Measurements from ENCODE around the gene DGAT2.

DGAT2 gene

GRCh38 chr11:75781296-75781695, 12.7 kb downstream of the DGAT2 start:
- no peak for DNase-seq (ENCODE audit: low spot score)

GRCh38 chr11:75781831-75782230, 13.3 kb downstream of the DGAT2 start:
- no peak for DNase-seq (ENCODE audit: low spot score)

DNA sequence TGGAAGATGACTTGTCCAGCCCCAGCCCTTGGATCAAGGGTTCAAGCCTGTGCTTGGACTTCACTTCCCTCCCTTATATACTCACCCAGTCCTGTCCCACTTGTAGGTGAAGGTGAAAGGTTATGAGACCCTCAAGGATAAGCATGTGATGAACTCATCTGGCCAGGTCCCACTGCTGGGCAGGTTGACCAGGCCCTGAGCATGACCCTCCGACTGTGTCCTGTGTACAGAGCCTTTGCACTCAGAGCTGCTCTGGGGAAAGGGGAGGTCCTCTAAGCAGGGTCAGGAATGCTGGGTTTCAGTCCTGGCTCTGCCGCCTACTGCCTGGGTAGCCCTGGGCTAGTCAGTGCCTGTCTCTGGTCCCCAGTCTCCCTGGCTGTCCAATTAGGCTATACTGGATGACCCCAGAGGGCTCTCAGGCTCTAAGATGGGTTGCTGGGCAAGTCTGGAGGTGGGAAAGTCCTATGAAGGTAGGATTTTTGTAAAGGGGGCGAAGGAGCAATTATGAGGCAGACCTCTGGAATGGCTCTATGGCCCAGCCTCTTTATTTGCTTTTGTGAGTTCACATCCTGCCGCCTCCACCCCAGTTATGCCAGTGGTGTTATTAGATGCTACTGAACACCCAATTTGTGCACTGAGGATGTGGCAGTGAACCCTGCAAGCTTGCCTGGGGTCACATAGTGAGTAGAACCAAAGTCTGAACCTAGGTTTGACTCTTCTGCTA, 14.1 kb downstream of the DGAT2 start:
- DNase-seq (ENCODE audit: low spot score), result no peak

DNA sequence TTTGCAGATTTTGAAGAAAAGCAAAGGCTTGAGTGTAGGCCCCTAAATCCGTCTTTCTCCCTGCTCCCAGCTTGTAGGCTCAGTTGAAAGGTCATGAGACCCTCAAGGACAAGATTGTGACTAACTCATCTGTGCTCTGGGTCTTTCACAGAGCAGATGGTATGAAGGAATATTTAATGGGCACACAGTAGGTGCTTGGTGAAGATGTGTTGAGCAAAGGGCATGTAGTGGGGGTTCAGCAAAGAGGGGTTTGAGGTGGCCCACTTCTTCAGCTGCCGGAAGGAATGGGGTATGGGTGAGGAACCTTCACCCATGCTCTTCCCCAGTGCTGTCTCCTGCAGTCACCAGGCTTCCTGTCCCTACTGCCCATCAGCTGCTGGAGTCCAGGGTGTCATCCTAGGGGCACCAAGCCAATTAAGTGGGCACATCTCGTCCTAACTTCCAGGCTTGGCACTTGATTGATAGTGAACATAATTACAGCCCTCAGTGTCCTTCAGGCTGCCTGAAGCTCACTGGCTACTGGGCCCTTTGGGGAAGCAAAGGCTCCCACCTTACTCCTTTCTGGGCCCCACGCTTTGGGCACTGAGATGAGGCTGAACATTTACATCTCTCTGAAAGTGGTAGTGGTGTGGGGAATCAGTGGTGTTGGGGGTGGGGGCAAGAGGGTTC, 15.0 kb downstream of the DGAT2 start:
- DNase-seq (ENCODE audit: low spot score), result no peak

DNA sequence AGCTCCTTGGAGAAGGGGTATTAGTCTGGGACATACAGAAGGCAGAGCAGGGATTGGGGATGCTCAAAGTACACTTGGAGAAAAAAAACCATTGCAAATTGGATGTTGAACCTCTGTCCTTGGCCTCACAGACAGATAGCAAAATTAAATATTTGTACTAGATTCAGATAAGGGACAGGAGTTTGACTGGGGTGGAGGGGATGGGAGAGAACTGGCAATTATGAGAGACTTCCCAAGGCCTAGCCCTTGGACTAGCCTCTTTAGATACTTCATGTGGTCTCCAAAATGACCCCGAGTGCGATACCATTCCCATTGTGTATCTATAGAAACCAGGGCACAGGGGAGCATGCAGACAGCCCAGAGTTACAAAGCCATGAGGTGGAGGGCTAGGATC, 15.5 kb downstream of the DGAT2 start:
- no peak for DNase-seq (ENCODE audit: low spot score)

DNA sequence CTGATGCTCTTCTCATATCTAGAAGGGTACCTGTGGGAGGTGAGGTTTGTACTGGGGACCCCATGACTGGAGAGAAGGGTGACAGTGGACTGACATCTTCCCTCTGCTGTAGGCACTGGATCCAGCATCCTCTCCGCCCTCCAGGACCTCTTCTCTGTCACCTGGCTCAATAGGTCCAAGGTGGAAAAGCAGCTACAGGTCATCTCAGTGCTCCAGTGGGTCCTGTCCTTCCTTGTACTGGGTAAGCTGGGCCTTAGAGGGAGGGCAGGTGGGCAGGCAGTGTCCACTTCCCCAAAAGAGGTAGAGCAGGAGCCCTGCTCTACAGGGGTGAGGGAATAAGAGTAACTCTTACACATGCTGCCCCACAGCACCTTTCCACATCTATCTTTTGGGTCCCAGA, 15.9 kb downstream of the DGAT2 start:
- no peak for DNase-seq (ENCODE audit: low spot score)

DNA sequence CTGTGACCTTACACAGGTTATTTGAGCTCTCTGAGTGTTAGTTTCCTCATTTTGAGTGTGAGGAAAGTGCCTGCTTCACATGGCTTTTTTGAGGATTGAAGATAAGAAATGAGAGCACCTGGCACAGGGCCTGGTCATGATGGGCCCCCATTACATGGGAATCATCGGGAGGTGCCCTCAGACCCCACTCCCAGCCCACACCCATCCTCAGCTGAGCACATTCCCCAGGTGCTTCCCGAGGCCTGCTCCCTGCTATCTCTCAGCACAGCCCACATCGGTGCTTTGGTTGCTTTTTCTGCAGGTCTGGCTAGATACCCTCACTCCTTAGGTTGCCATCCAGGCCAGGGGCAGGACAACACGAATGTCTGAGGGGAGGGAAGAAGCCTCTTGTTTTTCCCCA, 16.6 kb downstream of the DGAT2 start:
- DNase-seq (ENCODE audit: low spot score), result no peak

DNA sequence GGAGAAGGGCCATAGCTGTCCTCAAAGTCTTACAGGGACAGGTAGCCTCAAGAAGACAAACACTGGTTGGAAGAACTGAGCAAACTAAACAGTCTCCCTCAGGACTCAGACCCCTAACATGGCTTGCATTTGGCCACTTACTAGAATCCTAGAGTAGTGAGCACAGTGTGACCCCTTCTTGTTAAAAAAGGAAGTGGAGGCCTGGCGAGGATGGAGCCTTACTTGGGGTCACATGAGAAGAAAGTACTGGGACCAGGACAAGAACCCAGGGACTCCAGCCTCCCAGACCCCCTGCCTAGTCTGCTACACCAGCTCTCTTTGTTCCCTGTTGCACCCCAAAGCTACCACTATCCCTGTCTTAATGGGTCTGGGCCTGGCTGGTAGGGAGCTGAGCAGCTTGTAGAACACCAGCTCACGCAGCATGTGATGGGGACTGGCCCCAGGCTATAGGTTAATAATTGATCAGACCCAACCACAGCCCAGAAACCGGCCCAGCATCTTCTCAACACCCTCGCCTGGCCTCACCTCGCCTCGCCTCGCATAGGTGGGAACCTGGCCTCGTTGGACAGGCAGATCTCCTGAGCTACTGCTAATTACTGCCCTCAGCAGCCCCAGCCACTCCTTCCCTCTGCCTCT, 17.6 kb downstream of the DGAT2 start:
- no peak for DNase-seq (ENCODE audit: low spot score)

DNA sequence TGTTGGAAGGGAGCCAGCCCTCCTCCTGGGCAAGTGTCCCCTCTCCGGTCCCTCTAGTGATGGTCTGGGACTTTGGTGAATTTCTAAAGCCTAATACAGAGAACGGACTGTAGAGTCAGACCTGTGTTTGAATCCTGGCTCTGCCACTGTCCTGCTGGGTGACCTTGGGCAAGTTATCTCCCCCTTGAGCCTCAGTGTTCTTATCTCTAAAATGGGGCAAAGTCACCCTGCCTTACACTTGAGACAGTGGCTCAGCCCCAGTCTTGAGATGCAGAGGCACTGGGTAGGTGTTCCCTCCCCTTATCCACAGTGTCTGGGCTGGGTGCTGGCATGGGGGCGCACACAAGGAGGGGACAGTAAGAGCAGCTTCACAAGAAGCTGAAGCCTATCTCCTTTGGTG, 20.9 kb downstream of the DGAT2 start:
- no peak for DNase-seq (ENCODE audit: low spot score)

- DNase-seq (ENCODE audit: low spot score), result no peak
Measured at GRCh38 chr11:75790986-75791385, 22.4 kb downstream of the DGAT2 start.

DNA sequence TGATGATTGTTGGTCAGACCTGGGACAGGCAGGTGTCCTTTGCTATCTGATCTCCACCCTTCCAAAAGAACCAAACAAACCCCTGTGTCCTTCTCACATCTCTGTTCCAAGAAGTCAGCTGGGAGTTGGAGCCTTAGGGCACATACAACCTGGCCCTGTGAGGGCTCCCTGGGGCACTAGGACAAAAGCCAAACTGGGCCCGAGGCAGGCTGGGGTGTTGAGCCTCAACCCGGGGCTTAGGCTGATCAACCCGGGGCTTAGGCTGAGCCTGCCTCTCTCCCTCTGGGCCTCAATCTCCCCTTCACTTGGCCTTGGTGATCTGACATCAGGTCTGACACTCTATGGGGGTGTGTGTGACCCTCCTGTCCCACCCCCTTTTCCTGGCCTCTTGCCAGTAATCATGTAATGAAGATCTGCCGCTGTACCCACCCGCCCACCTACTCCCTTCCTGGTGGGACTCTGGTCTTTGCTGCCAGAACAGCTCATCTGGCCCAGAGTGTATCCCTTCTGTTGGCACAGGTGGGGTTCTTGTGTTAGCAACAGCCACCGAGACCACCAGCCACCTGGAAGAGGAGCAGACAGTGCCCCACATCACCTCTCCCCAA, 23.7 kb downstream of the DGAT2 start:
- DNase-seq (ENCODE audit: low spot score), result no peak

DNA sequence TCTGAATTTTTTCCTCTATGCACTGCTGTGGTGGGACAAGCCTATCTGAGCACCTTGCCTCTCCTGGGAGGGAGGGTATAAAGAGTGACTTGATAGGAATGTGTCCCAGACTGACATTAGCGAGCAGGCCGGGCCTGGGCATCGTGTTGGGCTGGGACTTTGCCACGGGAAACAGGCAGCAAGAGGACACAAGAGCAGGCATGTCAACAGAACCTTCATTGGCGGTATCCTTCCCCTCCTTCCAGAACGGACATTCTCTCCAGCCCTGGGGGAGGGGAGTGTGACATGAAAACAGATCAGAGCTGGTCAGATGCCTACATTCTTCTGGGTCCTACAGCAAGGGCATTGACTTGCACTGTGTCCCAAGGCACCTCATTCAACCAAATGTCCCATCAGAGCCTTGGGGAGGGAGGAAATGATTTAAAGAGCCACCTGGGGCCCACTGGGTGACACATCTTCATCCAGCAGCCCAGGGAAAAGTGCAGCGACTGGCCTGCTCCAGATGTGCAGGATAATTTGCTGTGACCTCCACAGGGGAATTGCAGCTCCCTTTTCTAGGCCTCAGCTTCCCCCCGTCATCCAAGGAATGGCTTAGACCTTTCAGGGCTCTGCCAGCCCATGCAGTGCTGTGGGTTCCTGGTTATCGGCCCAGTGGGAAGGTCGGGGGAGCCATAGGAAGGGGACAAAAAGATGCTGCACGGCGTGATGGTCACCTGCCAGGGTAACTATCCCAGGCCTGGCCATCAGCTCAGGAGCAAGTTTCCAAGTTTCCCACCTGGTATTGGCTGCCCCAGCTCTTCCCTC, 24.6 kb downstream of the DGAT2 start:
- no peak for DNase-seq (ENCODE audit: low spot score)

DNA sequence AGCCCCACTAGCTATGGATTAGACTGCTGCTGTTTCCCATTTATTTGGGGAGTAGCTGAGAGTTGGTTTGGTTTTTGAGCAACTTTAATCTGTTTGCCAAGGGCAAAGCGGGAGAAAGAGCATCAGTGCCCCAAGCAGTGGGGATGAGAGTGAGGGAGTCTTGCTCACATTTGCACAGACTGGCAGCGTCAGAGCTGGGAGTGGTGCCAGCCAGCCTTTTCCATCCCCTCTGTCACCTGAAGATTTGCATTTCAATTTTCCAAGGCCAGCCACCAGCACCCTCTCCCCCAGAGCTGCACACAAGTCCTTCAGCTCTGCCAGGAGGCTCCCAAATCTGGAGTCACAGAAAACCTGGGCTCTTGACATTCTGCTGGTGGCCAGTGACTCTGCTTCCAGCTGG, 25.4 kb downstream of the DGAT2 start:
- no peak for DNase-seq (ENCODE audit: low spot score)

- no peak for DNase-seq (ENCODE audit: low spot score)
Measured at GRCh38 chr11:75795276-75796090, 26.9 kb downstream of the DGAT2 start.

DNA sequence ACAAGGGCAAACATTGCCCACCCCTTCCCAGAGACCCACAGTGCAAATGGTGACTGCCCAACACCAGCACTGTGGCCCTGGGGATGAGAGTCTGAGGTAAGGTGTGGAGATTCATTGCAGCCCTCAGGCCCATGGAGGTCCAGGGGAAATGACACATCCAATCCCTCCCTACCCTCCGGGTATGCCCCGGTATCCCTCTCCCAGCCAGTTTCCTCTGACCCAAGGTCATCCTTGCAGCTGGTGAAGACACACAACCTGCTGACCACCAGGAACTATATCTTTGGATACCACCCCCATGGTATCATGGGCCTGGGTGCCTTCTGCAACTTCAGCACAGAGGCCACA, 27.5 kb downstream of the DGAT2 start:
- no peak for DNase-seq (ENCODE audit: low spot score)

- DNase-seq (ENCODE audit: low spot score), result no peak
Measured at GRCh38 chr11:75797116-75797515, 28.5 kb downstream of the DGAT2 start.

- no peak for DNase-seq (ENCODE audit: low spot score)
Measured at GRCh38 chr11:75797792-75798191, 29.2 kb downstream of the DGAT2 start.

- no peak for DNase-seq (ENCODE audit: low spot score)
Measured at GRCh38 chr11:75800136-75800675, 31.6 kb downstream of the DGAT2 start.

- no peak for DNase-seq (ENCODE audit: low spot score)
Measured at GRCh38 chr11:75800728-75801361, 32.3 kb downstream of the DGAT2 start.

DNA sequence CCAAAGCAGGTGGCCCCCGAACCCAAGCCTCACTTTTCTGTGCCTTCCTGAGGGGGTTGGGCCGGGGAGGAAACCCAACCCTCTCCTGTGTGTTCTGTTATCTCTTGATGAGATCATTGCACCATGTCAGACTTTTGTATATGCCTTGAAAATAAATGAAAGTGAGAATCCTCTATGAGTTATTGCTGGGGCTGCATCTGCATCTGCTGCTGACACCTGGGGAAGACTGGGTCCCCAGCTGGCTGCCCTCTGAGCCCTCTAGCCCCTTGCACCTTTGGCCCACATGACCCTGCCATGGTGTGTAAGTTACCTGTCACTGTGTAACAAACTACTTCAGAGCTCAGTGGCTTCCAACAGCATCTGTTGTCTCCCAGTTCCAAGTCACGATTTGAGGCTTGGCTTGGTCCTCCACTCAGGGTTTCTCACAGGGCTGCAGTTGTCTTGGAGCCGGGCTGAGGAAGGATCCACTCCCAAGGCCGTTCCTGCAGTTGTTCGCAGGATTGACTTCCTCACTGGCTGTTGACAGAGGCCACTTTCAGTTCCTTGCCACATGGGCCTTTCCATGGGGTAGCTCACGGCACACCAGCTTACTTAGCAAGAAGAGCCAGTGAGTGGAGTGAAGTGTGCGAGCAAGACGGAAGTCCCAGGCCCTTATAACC, 32.9 kb downstream of the DGAT2 start:
- peak; percentile 74 for DNase-seq (ENCODE audit: low spot score)

All from Ammon's horn (tissue), 1 donor.